GM03348 (cell line): ENCODE data around the gene BSDC1.
"Not testable (repeated sequence)": the region's sequence is repeated elsewhere in the genome, so short reads cannot be mapped to it uniquely, and the experiment has no call there.

Experiments
- DNase-seq: peaks from one replicate; pipeline ENCODE4 v3.0.0; 2012; ENCODE audit warnings: low spot score

BSDC1 gene

GRCh38 chr1:32394141-32394889 is at the start of gene BSDC1:
BSDC1 (minus strand) TSS chr1:32394441; CDS start chr1:32394414, 27 bp downstream.
- DNase-seq, result peak; percentile 99

DNA sequence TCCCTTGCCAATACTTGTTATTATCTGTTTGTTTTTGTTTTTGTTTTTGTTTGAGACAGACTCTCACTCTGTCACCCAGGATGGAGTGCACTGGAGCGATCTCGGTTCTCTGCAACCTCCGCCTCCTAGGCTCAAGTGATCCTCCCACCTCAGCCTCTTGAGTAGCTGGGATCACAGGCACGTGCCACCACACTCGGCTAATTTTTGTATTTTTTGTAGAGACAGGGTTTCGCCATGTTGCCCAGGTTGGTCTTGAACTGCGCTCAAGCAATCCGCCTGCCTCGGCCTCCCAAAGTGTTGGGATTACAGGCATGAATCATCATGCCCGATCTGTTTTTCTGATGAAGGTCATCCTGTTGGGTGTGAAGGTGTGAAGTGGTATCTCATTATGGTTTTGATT is 47.2 kb upstream of the BSDC1 start:
- DNase-seq, result not testable (repeated sequence)

GRCh38 chr1:32438777-32439176 is 44.5 kb upstream of the BSDC1 start:
- not testable (repeated sequence) for DNase-seq

DNA sequence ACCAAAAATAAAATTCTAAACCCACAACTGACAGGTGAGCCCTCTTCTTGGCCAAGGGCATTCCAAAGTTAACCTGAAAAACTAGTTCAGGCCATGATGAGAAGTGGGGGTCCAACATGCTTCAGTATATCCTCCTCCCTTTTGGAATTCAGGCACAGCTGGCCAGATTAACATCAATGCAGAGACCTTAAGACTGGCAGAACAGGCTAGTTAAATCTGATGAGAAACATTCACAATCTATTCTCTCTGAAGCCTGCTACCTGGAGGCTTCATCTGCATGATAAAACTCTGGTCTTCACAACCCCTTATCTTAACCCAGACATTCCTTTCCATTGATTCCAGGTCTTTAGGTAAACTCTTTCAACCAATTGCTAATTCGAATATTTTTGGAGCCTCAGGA is 43.9 kb upstream of the BSDC1 start:
- DNase-seq, result no peak

- no peak for DNase-seq
Observed at GRCh38 chr1:32431736-32432400, 37.6 kb upstream of the BSDC1 start.

DNA sequence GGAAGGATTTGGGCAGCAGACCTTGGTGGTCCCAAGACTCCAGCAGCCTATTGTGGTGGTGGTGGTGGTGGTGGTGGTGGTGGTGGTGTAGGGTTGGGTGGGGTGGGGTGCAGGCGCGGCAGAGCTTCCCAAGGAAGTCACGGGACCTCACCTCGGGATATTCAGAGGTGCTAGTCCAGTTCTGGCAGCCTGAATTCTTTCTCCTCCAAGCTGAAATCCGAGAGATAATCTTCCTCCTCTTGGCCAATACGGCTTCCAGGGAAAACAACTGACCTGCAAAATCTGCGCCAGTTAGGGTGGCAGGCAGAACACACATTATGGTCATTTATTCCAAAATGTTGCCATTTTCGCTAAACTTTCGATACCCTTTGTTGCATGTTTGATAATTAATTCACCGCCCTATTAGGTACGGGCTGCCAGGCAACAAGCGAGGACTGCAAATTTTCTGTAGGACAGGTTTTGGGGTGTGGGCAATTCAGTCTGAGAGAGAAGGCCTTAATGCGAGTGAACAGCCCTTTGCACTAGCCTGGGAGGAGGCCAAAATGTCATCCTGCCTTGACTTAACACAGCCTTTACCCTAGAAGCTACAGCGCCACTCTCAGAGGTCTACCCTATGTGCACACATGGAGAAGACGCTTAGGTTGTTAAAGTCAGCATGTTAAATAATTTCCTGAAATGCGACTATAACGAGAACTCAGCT is 33.2 kb upstream of the BSDC1 start:
- DNase-seq, result no peak

- DNase-seq, result no peak
Observed at GRCh38 chr1:32426489-32427255, 32.4 kb upstream of the BSDC1 start.

- no peak for DNase-seq
Observed at GRCh38 chr1:32421775-32422174, 27.5 kb upstream of the BSDC1 start.

DNA sequence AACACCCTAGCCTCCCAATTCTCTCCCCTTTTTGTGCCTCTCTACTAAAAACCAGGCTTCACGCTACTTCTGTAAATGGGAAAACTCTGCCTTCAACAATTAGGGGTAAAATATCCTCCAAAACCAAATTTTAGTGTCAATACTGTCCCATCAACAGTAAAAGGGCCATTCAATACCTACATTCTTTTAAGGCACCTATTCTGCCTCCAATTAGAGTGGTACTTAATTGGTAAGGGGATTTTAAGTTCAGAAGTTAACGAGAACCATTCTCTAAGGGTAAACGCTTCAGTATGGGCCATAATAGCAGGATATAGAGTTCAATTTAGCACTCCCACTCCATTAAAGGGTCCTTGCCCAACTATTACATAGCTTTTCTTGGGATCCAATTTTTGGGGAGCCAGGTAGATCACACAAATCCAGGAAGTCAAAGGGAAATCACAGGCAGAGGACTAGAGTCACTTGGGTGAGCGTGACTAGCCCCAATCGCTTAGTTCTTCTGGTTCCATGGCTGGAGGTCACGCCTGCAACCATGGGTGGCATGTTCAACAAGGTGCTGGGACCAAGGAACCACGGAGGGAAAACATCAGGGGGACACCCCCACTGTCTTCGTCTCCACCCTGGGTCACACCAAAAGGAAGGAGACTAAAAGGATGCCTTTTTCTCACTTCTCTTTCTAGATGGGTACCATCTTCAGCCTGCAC is 20.1 kb upstream of the BSDC1 start:
- DNase-seq, result no peak

DNA sequence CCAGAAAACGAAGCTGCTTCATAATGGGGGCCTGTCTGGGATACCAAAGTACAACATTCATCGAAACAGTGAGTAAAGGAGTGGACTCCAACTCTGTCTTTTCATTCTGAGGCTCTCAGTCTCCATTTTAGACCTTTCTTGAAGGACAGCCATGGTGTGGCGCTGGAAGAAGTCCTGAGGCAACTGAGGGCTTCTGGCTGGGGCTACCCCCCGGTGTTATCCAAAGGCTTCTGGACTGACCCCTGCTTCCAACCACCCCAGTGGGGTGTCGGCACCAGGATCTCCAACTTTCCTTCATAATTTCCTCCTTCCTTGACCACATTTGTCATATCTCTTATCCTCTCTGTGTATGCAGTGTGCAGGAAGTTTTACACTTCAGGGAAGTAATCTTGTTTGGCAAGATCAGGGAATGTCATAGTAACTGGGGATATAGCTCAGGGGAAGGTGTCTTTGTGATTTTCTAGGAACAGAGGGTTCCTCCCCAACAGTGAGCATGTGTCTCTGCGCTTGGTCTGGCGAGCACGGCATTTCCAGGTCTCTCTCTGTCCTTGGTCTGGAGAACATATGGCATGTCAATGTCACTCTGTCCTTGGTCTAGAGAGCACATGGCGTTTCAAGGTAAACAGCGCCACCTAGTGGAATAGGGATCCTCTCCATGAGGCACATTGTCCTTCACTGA is 19.4 kb upstream of the BSDC1 start:
- DNase-seq, result peak; percentile 69

DNA sequence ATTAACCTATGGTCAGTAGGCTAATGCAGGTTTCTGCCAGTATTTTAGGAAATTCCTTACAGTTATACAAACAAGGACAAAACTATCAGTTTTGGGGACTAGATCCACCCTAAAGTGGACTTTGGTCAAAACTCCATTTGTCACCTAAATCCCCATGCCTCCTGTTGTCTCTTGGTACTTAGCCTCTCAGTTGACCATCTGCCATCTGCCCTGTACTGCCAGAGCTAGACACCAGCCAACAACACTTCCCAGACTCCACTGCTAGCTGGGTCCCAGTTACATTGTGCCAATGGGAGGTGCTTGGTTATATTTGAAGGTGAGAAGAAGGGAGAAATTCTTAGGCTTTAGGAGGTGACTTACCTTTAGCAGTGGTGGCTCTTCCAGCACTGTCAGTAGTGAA is 17.0 kb upstream of the BSDC1 start:
- DNase-seq, result no peak

DNA sequence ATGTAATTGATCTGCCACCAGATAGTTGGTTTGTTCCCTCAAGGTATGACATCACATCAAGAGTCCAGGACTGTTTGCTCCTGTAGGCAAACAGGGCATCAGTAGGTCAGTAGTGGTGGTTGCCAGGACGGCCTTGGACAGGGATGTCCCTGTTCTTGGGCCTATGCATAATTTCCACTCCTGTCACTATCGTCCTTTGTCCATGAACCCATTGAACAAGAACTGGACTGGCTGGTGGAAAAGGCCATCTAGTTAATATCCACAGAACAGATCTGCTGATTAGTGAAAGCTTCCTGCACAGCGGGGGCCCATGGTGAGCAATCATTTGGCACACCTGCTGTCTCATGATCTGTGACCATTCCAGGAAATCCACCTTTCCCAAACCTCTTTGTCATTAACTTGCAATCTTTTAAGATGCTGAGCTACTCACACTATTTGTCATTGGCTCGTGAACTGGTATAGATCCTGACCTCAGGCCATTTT is 12.4 kb upstream of the BSDC1 start:
- DNase-seq, result no peak

- no peak for DNase-seq
Observed at GRCh38 chr1:32405672-32406467, 11.6 kb upstream of the BSDC1 start.

- peak; percentile 60 for DNase-seq
Observed at GRCh38 chr1:32404946-32405345, 10.7 kb upstream of the BSDC1 start.

GRCh38 chr1:32400876-32401631 is 6.8 kb upstream of the BSDC1 start:
- DNase-seq, result peak; percentile 95

- no peak for DNase-seq
Observed at GRCh38 chr1:32399843-32400242, 5.6 kb upstream of the BSDC1 start.

DNA sequence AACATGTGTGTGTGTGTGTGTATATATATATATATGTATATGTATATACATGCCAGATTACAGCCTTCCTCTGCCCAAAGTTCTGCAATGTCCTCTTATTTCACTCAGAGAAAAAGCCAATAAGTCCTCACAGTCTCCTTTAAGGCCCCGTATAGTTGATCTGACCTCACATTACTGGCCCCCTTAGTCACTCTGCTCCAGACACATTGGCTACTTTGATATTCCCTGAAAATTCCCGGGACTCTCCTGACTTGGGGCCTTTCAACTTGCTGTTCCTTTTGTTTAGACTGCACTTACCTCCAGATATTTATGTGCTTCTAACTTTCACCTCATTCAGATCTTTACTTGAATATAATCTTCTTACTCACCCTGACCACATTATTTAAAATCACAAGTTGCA is 4.2 kb upstream of the BSDC1 start:
- no peak for DNase-seq

- DNase-seq, result not testable (repeated sequence)
Observed at GRCh38 chr1:32396524-32396923, 2.3 kb upstream of the BSDC1 start.

DNA sequence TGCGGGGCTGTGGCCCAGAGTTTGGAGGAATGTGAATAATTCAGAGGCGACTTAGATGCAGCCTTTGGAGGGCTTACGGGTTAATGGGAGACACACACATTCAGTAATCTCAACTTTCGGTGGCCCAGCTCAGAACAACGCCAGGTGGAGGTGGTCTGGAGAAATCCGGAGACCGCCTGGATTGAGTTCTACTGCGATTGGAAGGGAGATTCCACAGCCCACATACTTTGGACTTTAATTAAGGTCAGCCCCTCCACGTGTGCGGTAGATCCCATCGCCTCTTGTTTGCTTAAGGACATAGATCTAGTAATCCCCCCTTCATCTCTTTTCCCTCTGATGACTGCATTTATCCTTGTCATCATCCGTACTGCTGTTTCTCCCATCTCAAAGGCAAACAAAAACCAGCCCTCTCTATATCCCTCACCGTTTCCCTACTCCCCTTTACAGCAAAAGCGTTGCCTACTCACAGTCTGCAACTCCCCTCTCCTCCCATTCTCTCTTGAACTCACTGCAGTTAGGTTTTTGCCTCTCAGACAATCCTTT is 720 bp upstream of the BSDC1 start:
- DNase-seq, result peak; percentile 13
